Measurements from ENCODE around the gene GSN. TPM values are rescaled to one million over a fixed set of nuclear protein-coding genes. Genes with fewer than 3 reads are reported as not detected.

Gene GSN
- total RNA-seq, 1 experiment from 2014 or later: 28.4 TPM

DNA sequence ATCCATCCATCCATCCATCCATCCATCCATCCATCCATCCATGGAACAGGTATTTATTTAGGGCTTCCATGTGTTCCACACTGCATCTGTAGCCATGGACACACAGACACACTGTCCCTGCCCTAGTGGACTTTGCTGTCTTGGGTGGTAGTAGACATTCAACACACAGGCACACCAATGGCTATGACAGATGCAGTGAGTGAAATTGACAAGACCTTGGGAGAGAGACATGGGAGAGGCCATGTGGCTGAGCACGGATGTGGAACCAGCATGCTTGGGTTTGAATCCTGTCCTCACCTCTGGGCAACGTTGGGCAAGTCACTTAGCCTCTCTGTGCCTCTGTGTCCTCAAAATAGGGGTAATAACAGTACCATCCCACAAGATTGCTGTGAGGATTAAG is 56.8 kb downstream of the GSN start:
- Histone ChIP-seq H3K4me1 (ENCODE audit: insufficient read depth, low read length, poor library complexity, severe bottlenecking) (no peaks in the 10 kb centered on the region), H3K9me3 (ENCODE audit: low read depth, low read length, poor library complexity, severe bottlenecking) (no peaks in the 10 kb centered on the region), H3K4me3 (ENCODE audit: low read depth, low read length, poor library complexity, severe bottlenecking) (no peak overlapping the region), H3K27ac (ENCODE audit: low read depth, low read length, poor library complexity, severe bottlenecking) (no peak overlapping the region), H3K27me3 (replicated peaks; ENCODE audit: insufficient read depth, low read depth, low read length, poor library complexity) (no peaks in the 10 kb centered on the region), H3K36me3 (ENCODE audit: insufficient read depth, low read length, poor library complexity, severe bottlenecking) (peaks cover 10% of the 10 kb centered on the region)
- intact Hi-C loops (cut with micrococcal nuclease; ENCODE audit: unreplicated experiment): no loop called here
- POLR2A ChIA-PET (ENCODE audit: low non-redundant PET): no interaction called here
- BruUV-seq (replicated peaks): no TSS peak
- DNase-seq (ENCODE audit: low spot score): no peak
- TF ChIP-seq, protein P1, sequence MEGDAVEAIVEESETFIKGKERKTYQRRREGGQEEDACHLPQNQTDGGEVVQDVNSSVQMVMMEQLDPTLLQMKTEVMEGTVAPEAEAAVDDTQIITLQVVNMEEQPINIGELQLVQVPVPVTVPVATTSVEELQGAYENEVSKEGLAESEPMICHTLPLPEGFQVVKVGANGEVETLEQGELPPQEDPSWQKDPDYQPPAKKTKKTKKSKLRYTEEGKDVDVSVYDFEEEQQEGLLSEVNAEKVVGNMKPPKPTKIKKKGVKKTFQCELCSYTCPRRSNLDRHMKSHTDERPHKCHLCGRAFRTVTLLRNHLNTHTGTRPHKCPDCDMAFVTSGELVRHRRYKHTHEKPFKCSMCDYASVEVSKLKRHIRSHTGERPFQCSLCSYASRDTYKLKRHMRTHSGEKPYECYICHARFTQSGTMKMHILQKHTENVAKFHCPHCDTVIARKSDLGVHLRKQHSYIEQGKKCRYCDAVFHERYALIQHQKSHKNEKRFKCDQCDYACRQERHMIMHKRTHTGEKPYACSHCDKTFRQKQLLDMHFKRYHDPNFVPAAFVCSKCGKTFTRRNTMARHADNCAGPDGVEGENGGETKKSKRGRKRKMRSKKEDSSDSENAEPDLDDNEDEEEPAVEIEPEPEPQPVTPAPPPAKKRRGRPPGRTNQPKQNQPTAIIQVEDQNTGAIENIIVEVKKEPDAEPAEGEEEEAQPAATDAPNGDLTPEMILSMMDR (conservative IDR thresholded peaks at IDR 0.05; ENCODE audit: low read depth, low read length): no peak
- no peak for TF ChIP-seq EZH2 (IDR thresholded peaks at IDR 0.05; ENCODE audit: borderline replicate concordance, low read depth, low read length, poor library complexity, severe bottlenecking)
- CTCF ChIA-PET: no interaction called here

DNA sequence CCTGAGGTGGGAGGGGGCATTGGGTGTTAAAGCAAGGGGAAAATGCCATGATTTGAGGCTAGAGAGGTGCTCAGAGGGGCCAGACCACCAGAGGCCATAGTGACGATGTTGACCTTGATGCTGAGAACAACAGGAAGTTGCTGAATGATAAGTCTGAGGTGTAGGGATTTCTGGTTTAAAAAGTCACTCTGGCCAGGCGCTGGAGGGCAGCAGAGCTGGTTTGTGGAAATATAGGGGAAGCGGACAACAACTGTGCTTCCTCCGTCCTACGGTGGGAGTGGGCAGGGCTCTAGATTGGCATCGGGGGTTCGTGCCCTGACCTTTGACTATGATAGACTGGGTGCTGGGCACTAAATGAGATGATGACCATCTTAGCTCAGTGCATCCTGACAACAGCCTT is 57.4 kb downstream of the GSN start:
- Histone ChIP-seq H3K9me3 (ENCODE audit: low read depth, low read length, poor library complexity, severe bottlenecking) (no peaks in the 10 kb centered on the region), H3K27ac (ENCODE audit: low read depth, low read length, poor library complexity, severe bottlenecking) (no peak overlapping the region), H3K4me3 (ENCODE audit: low read depth, low read length, poor library complexity, severe bottlenecking) (no peak overlapping the region), H3K27me3 (replicated peaks; ENCODE audit: insufficient read depth, low read depth, low read length, poor library complexity) (no peaks in the 10 kb centered on the region), H3K4me1 (ENCODE audit: insufficient read depth, low read length, poor library complexity, severe bottlenecking) (no peaks in the 10 kb centered on the region), H3K36me3 (ENCODE audit: insufficient read depth, low read length, poor library complexity, severe bottlenecking) (peaks cover 14% of the 10 kb centered on the region)
- BruUV-seq (replicated peaks): no TSS peak
- ChIA-PET CTCF (no interaction called here), POLR2A (ENCODE audit: low non-redundant PET) (no interaction called here)
- TF ChIP-seq, protein P1 (conservative IDR thresholded peaks at IDR 0.05; ENCODE audit: low read depth, low read length): no peak
- no peak for DNase-seq (ENCODE audit: low spot score)
- intact Hi-C loops (cut with micrococcal nuclease; ENCODE audit: unreplicated experiment): no loop called here

DNA sequence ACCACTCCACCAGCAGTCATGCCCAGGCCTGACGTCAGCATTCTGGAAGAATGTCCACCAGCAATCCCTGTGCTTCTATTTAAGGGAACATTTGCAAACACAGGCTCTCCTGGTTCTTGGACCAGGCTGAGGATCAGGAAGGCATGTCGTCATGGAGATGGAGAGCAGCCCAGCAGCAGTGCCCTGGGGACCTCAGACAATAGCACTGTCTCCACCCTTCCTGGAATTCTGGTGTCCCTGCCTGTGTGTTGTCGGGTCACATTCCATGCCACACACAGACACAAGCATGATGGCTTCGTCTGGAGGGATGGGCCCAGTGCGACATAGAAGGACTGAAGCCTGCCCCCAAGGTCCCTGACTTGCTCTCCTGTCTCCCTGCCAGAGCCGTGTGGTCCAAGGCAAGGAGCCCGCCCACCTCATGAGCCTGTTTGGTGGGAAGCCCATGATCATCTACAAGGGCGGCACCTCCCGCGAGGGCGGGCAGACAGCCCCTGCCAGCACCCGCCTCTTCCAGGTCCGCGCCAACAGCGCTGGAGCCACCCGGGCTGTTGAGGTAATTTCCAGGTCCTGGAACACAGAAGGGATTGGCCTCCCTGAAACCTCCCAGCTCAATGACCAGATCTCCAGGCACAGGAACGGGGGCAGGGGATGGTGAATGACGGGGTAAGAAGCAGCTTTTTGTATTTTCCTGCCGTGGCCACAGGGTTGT is 58.3 kb downstream of the GSN start:
- H3K4me1 ChIP-seq (ENCODE audit: insufficient read depth, low read length, poor library complexity, severe bottlenecking): no peaks in the 10 kb centered on the region
- no peaks in the 10 kb centered on the region for H3K27me3 ChIP-seq (replicated peaks; ENCODE audit: insufficient read depth, low read depth, low read length, poor library complexity)
- DNase-seq (ENCODE audit: low spot score): peak; percentile 36
- ChIA-PET CTCF (no interaction called here), POLR2A (ENCODE audit: low non-redundant PET) (no interaction called here)
- H3K9me3 ChIP-seq (ENCODE audit: low read depth, low read length, poor library complexity, severe bottlenecking): no peaks in the 10 kb centered on the region
- no peak overlapping the region for H3K4me3 ChIP-seq (ENCODE audit: low read depth, low read length, poor library complexity, severe bottlenecking)
- no peak overlapping the region for H3K27ac ChIP-seq (ENCODE audit: low read depth, low read length, poor library complexity, severe bottlenecking)
- BruUV-seq (replicated peaks): no TSS peak
- peaks cover 16% of the 10 kb centered on the region for H3K36me3 ChIP-seq (ENCODE audit: insufficient read depth, low read length, poor library complexity, severe bottlenecking)
- TF ChIP-seq EZH2 (IDR thresholded peaks at IDR 0.05; ENCODE audit: borderline replicate concordance, low read depth, low read length, poor library complexity, severe bottlenecking): no peak
- TF ChIP-seq, protein P1 (conservative IDR thresholded peaks at IDR 0.05; ENCODE audit: low read depth, low read length): no peak
- intact Hi-C loops (cut with micrococcal nuclease; ENCODE audit: unreplicated experiment): no loop called here

Data from A673 (cell line).